ENCODE data around the gene SKAP1.

SKAP1 gene

GRCh38 chr17:48429638-48430586 lies at the start of gene SKAP1:
Gene SKAP1 (minus strand): TSS chr17:48430214.
- DNase-seq (ENCODE audit: low read depth): no peak
- H3K4me3 ChIP-seq (replicated peaks; ENCODE audit: low read depth, low read length): no peak within 1 kb of the TSS

GRCh38 chr17:48479014-48479402 lies 49.0 kb upstream of the SKAP1 start:
- no peak for DNase-seq (ENCODE audit: low read depth)
- no peak overlapping the region for H3K4me3 ChIP-seq (replicated peaks; ENCODE audit: low read depth, low read length)
- TF ChIP-seq CTCF (IDR thresholded peaks at IDR 0.05; ENCODE audit: low read length, missing control alignments): no peak

More at GRCh38 chr17:48429638-48430586, at the start of gene SKAP1:
- TF ChIP-seq CTCF (IDR thresholded peaks at IDR 0.05; ENCODE audit: low read length, missing control alignments): no peak

- H3K4me3 ChIP-seq (replicated peaks; ENCODE audit: low read depth, low read length): no peak overlapping the region
- TF ChIP-seq CTCF (IDR thresholded peaks at IDR 0.05; ENCODE audit: low read length, missing control alignments): peak; percentile 27
- peak; percentile 43 for DNase-seq (ENCODE audit: low read depth)
Observed at GRCh38 chr17:48478224-48479013, 48.4 kb upstream of the SKAP1 start.

GRCh38 chr17:48477221-48477620 lies 47.2 kb upstream of the SKAP1 start:
- DNase-seq (ENCODE audit: low read depth): no peak
- TF ChIP-seq CTCF (IDR thresholded peaks at IDR 0.05; ENCODE audit: low read length, missing control alignments): no peak
- H3K4me3 ChIP-seq (replicated peaks; ENCODE audit: low read depth, low read length): no peak overlapping the region

- DNase-seq (ENCODE audit: low read depth): peak; percentile 44
- TF ChIP-seq CTCF (IDR thresholded peaks at IDR 0.05; ENCODE audit: low read length, missing control alignments): no peak
- no peak overlapping the region for H3K4me3 ChIP-seq (replicated peaks; ENCODE audit: low read depth, low read length)
Observed at GRCh38 chr17:48472411-48473281, 42.6 kb upstream of the SKAP1 start.

GRCh38 chr17:48471817-48472410 lies 41.9 kb upstream of the SKAP1 start:
- DNase-seq (ENCODE audit: low read depth): no peak
- no peak overlapping the region for H3K4me3 ChIP-seq (replicated peaks; ENCODE audit: low read depth, low read length)
- TF ChIP-seq CTCF (IDR thresholded peaks at IDR 0.05; ENCODE audit: low read length, missing control alignments): no peak

Data from fibroblast of pulmonary artery (primary cell).